Esophagus muscularis mucosa (tissue), 4 donors: ENCODE results near the gene FAT2.

Source experiments
- CTCF ChIP-seq, 3 experiments: fragments of 200-600 bp in 2 of 3; fragments of 450-650 bp in 1 of 3; sonication (generic) in 2 of 3; IDR thresholded peaks; one replicate each; pipeline ENCODE4 v1.5.1; 2017 to 2019; ENCODE audit warnings: antibody characterized with exemption in 3 of 3, mild to moderate bottlenecking in 2 of 3, moderate library complexity in 1 of 3
- EP300 ChIP-seq: sonication (generic); formaldehyde crosslinking; IDR thresholded peaks from one replicate; pipeline ENCODE4 v1.6.1; 2017; ENCODE audit warnings: antibody characterized with exemption
- POLR2A ChIP-seq: fragments of 450-650 bp; IDR thresholded peaks from one replicate; pipeline ENCODE4 v1.6.1; 2017; ENCODE audit warnings: antibody characterized with exemption, moderate library complexity, mild to moderate bottlenecking, low read depth
- POLR2AphosphoS5 ChIP-seq, 2 donors: sonication (generic); formaldehyde crosslinking; IDR thresholded peaks; one replicate each; pipeline ENCODE4 v1.6.1; 2017; ENCODE audit warnings: antibody characterized with exemption in 2 of 2

GRCh38 chr5:151617383-151617840 is 26.3 kb upstream of the FAT2 start:
- no peak for TF ChIP-seq CTCF (IDR thresholded peaks at IDR 0.05)
- no peak for TF ChIP-seq POLR2AphosphoS5 (IDR thresholded peaks at IDR 0.05)
- TF ChIP-seq POLR2A: no peak
- TF ChIP-seq EP300: no peak
